A549 (cell line): Measurements from ENCODE around the gene TTC28. TPM values are rescaled to one million over a fixed set of nuclear protein-coding genes. Genes with fewer than 3 reads are reported as not detected.
A peak's percentile ranks its signal among the peaks of the same experiment; 100 is the strongest.

Experiments
- ATAC-seq, 2 experiments: fragments of 200-7000 bp in 1 of 2; fragments of >200 bp in 1 of 2; cut with Nextera tagmentation in 1 of 2; cut with Tn5 transposase in 1 of 2; 3 replicates each; pipeline versions ENCODE4 v1.8.0 to v1.9.1; 2018 to 2020; ENCODE audit warnings: mild to moderate bottlenecking in 1 of 2, moderate library complexity in 1 of 2
- CTCF ChIA-PET: fragments of 300-600 bp; sonication (Branson Sonifier 250); formaldehyde crosslinking; extraction: SDS; loops from one replicate; lab custom pipeline; 2021; ENCODE audit warnings: antibody characterized with exemption, inconsistent platforms; lab: Yijun Ruan, JAX
- POLR2A ChIA-PET: fragments of 350-600 bp; formaldehyde crosslinking; extraction: SDS; loops from one replicate; lab custom pipeline; 2021; ENCODE audit warnings: antibody characterized with exemption, inconsistent platforms; lab: Yijun Ruan, JAX
- DNase-seq, 2 experiments: peaks; one replicate each; pipeline versions ENCODE4 v3.0.0 to v3.0.0-alpha.2; 2011 to 2016; ENCODE audit warnings: low read depth in 1 of 2, low spot score in 1 of 2
- FAIRE-seq: peaks from 2 replicates; lab custom pipeline; 2011; peaks lifted over from hg19 to GRCh38; lab: Jason Lieb, UNC
- H3K27ac ChIP-seq, 2 experiments: fragments of >200 bp; sonication (Bioruptor Twin); formaldehyde crosslinking; 3 replicates each; pipeline ENCODE4 v1.5.1; 2016 to 2017
- H3K4me1 ChIP-seq: fragments of >200 bp; sonication (Bioruptor Twin); formaldehyde crosslinking; 3 replicates; pipeline ENCODE4 v1.6.1; 2016
- H3K4me2 ChIP-seq: fragments of >200 bp; sonication (Bioruptor Twin); formaldehyde crosslinking; 3 replicates; pipeline ENCODE4 v1.6.1; 2016
- H3K4me3 ChIP-seq: fragments of >200 bp; sonication (Bioruptor Twin); formaldehyde crosslinking; 3 replicates; pipeline ENCODE4 v1.5.1; 2016
- H3K9me3 ChIP-seq: fragments of >200 bp; sonication (Bioruptor Twin); formaldehyde crosslinking; 3 replicates; pipeline ENCODE4 v1.6.1; 2016
- BHLHE40 ChIP-seq: IDR thresholded peaks from 2 replicates; pipeline ENCODE4 v1.6.1; 2012; ENCODE audit warnings: low read depth, low read length, inconsistent platforms
- CBX8 ChIP-seq: fragments of 200-600 bp; sonication (generic); IDR thresholded peaks from 2 replicates; pipeline ENCODE4 v1.6.1; 2016
- CEBPB ChIP-seq, 2 experiments: fragments of >200 bp in 1 of 2; sonication (Bioruptor Twin) in 1 of 2; formaldehyde crosslinking in 1 of 2; IDR thresholded peaks; 2 replicates each; pipeline ENCODE4 v1.6.1; 2012 to 2016
- CHD4 ChIP-seq: fragments of 200-600 bp; sonication (generic); IDR thresholded peaks from 2 replicates; pipeline ENCODE4 v1.6.1; 2016; ENCODE audit warnings: antibody characterized with exemption, mild to moderate bottlenecking, borderline replicate concordance
- E2F6 ChIP-seq: IDR thresholded peaks from 2 replicates; pipeline ENCODE4 v1.6.1; 2012; ENCODE audit warnings: low read depth, borderline replicate concordance
- EHF ChIP-seq: fragments of 250-450 bp; sonication (Bioruptor Pico); IDR thresholded peaks from 2 replicates; pipeline ENCODE4 v1.5.0; 2020; ENCODE audit warnings: mild to moderate bottlenecking
- FOSL2 ChIP-seq, 2 experiments: fragments of 450-650 bp in 1 of 2; fragments of >200 bp in 1 of 2; sonication (Bioruptor Twin) in 1 of 2; formaldehyde crosslinking; IDR thresholded peaks; 2 replicates each; pipeline versions ENCODE4 v1.5.0 to v1.6.1; 2016 to 2020; ENCODE audit warnings: mild to moderate bottlenecking in 1 of 2, moderate library complexity in 1 of 2
- HOXA7 ChIP-seq: fragments of 250-450 bp; sonication (Bioruptor Pico); IDR thresholded peaks from 2 replicates; pipeline ENCODE4 v1.5.0; 2020; ENCODE audit warnings: mild to moderate bottlenecking, moderate library complexity
- HOXB13 ChIP-seq: fragments of 250-450 bp; sonication (Bioruptor Pico); IDR thresholded peaks from 2 replicates; pipeline ENCODE4 v1.5.0; 2020; ENCODE audit warnings: low read depth, mild to moderate bottlenecking, moderate library complexity
- HOXB5 ChIP-seq: fragments of 250-450 bp; sonication (Bioruptor Pico); IDR thresholded peaks from 2 replicates; pipeline ENCODE4 v1.5.0; 2020; ENCODE audit warnings: mild to moderate bottlenecking, moderate library complexity
- JUNB ChIP-seq: fragments of >200 bp; sonication (Bioruptor Twin); formaldehyde crosslinking; IDR thresholded peaks from 2 replicates; pipeline ENCODE4 v1.6.1; 2016
- KDM1A ChIP-seq: fragments of 200-600 bp; sonication (generic); IDR thresholded peaks from 2 replicates; pipeline ENCODE4 v1.6.1; 2016; ENCODE audit warnings: low read depth, mild to moderate bottlenecking
- MAFK ChIP-seq: fragments of 450-650 bp; IDR thresholded peaks from 2 replicates; pipeline ENCODE4 v1.6.1; 2014; ENCODE audit not compliant: partially characterized antibody
- MAX ChIP-seq: IDR thresholded peaks from 2 replicates; pipeline ENCODE4 v1.6.1; 2012
- MAZ ChIP-seq: fragments of 150-350 bp; IDR thresholded peaks from 2 replicates; pipeline ENCODE4 v1.6.1; 2014; ENCODE audit warnings: antibody characterized with exemption, low read depth, low read length, borderline replicate concordance
- MYC ChIP-seq: IDR thresholded peaks from 2 replicates; pipeline ENCODE4 v1.6.1; 2012; ENCODE audit warnings: mild to moderate bottlenecking, inconsistent platforms, low read length, improper control_type of control experiment, borderline replicate concordance
- NFE2L2 ChIP-seq: fragments of 150-350 bp; conservative IDR thresholded peaks from 2 replicates; pipeline ENCODE4 v1.6.1; 2014; ENCODE audit warnings: low read length
- NR3C1 ChIP-seq: fragments of >200 bp; sonication (Bioruptor Twin); formaldehyde crosslinking; IDR thresholded peaks from 3 replicates; pipeline ENCODE4 v1.6.1; 2017
- PHF8 ChIP-seq: fragments of 200-600 bp; sonication (generic); IDR thresholded peaks from 2 replicates; pipeline ENCODE4 v1.6.1; 2016; ENCODE audit warnings: low read depth, mild to moderate bottlenecking, antibody characterized with exemption, moderate library complexity, borderline replicate concordance
- REST ChIP-seq: fragments of 200-600 bp; sonication (generic); IDR thresholded peaks from 2 replicates; pipeline ENCODE4 v1.6.1; 2016; ENCODE audit warnings: antibody characterized with exemption, mild to moderate bottlenecking, moderate library complexity
- RFX5 ChIP-seq: fragments of 450-650 bp; IDR thresholded peaks from 2 replicates; pipeline ENCODE4 v1.7.1; 2014; ENCODE audit warnings: antibody characterized with exemption, mild to moderate bottlenecking, moderate library complexity
- RNF2 ChIP-seq: fragments of 200-600 bp; sonication (generic); IDR thresholded peaks from 2 replicates; pipeline ENCODE4 v1.6.1; 2016; ENCODE audit warnings: low read depth, mild to moderate bottlenecking, antibody characterized with exemption, moderate library complexity, borderline replicate concordance
- SMC3 ChIP-seq: fragments of >200 bp; sonication (Bioruptor Twin); formaldehyde crosslinking; IDR thresholded peaks from 3 replicates; pipeline ENCODE4 v1.6.1; 2018; ENCODE audit warnings: inconsistent platforms
- TP53 ChIP-seq: fragments of 250-450 bp; sonication (Bioruptor Pico); IDR thresholded peaks from 2 replicates; pipeline ENCODE4 v1.5.0; 2021; ENCODE audit warnings: mild to moderate bottlenecking, moderate library complexity
- ZC3H11A ChIP-seq: fragments of 450-650 bp; IDR thresholded peaks from 2 replicates; pipeline ENCODE4 v1.6.1; 2014; ENCODE audit warnings: antibody characterized with exemption, mild to moderate bottlenecking
- WGBS: methylation state at CpG from one replicate; pipeline ENCODE4 v1.1.6; 2017; ENCODE audit errors: missing lambda C conversion rate; 5-methylcytosine and 5-hydroxymethylcytosine counted together
- polyA plus RNA-seq, 4 experiments: library from polyadenylated mRNA; depleted of rRNA in 3 of 4; stranded (reverse); fragments of >200 nt; fragmentation: RNase III in 1 of 4; extraction: RNeasy Plus Mini Kit Qiagen cat#74134 plus additional on column Dnase treatment in 1 of 4; gene quantifications; 2 replicates in 3 of 4; 3 replicates in 1 of 4; pipeline ENCODE4 v1.2.3, GENCODE V29; 2011 to 2017

TTC28 gene
- polyA plus RNA-seq, 2 of the 4 experiments (the other 2 are of a cell fraction): 2.6 to 3.8 TPM

- Histone ChIP-seq H3K9me3 (no peaks in the 10 kb centered on the region), H3K27ac (no peak overlapping the region), H3K4me2 (no peak overlapping the region), H3K4me3 (no peak overlapping the region), H3K4me1 (peaks cover 20% of the 10 kb centered on the region)
- no peak for ATAC-seq
- TF ChIP-seq MYC (no peak), E2F6 (no peak), RFX5 (no peak), RNF2 (no peak), TP53 (CRISPR knock-in tag) (no peak), MAFK (no peak), ZC3H11A (no peak), KDM1A (no peak), MAX (no peak), NR3C1 (no peak), BHLHE40 (no peak), CHD4 (no peak), CEBPB (IDR thresholded peaks at IDR 0.05) (no peak), NFE2L2 (no peak), JUNB (no peak), HOXA7 (CRISPR knock-in tag) (no peak)
- POLR2A ChIA-PET: no interaction called here
- FAIRE-seq: no peak
- DNase-seq: no peak
- 91% methylated on average over 4 of the region's 4 CpGs for WGBS
- CTCF ChIA-PET: no interaction called here
These were observed 268.5 kb downstream of the TTC28 start for GRCh38 chr22:28411125-28411524.

GRCh38 chr22:28410050-28410816, 269.4 kb downstream of the TTC28 start:
- peak overlapping the region; percentile 18; the same call in 2 of the 3 replicates for H3K4me2 ChIP-seq
- CTCF ChIA-PET: no interaction called here
- POLR2A ChIA-PET: interaction anchor here (0.7 kb wide), 1 partner anchor 101 kb away, joined by 3 read pairs; no protein-coding TSS in a partner anchor
- H3K27ac ChIP-seq: no peak overlapping the region
- FAIRE-seq: no peak
- TF ChIP-seq REST (no peak), PHF8 (no peak), MAZ (no peak), CEBPB (IDR thresholded peaks at IDR 0.05) (no peak), JUNB (no peak), EHF (CRISPR knock-in tag) (no peak), CBX8 (no peak), NR3C1 (no peak), HOXB13 (CRISPR knock-in tag) (no peak), SMC3 (no peak), RNF2 (no peak), HOXB5 (CRISPR knock-in tag) (no peak), FOSL2 (IDR thresholded peaks at IDR 0.05) (no peak), FOSL2 (CRISPR knock-in tag; IDR thresholded peaks at IDR 0.05) (no peak), MAX (no peak)
- TF ChIP-seq, all 56 proteins: peak for 0
- Histone ChIP-seq H3K4me3 (no peak overlapping the region), H3K9me3 (no peaks in the 10 kb centered on the region), H3K4me1 (peaks cover 20% of the 10 kb centered on the region)
- 52% methylated on average over 3 of the region's 3 CpGs for WGBS
- ATAC-seq (no peak), DNase-seq (no peak)
